Measurements from ENCODE around the gene DNAH3. TPM values are rescaled to one million over a fixed set of nuclear protein-coding genes. Genes with fewer than 3 reads are reported as not detected.

The DNAH3 gene
- total RNA-seq, 6 experiments from 2014 or later: not detected

DNA sequence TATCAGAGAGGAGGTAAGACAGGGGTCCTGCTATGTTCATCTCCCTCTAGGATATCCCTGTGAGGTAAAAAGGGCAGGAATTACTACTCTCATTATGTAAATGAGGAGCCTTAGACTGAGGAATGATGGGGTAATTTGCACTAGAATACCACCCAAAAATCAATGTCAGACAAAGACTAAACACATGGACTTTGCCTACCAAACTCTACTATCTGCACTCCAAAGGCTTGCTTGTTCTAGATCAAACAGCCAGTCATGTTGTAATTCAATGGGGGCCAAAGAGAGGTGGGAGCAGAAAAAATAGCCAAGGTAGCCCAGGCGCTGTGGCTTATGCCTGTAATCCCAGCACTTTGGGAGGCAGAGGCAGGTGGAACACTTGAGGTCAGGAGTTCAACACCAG lies 129.3 kb downstream of the DNAH3 start:
- Histone ChIP-seq H3K4me3 (no peak overlapping the region), H3K9me3 (no peaks in the 10 kb centered on the region), H3K4me1 (no peaks in the 10 kb centered on the region), H3K27me3 (no peaks in the 10 kb centered on the region), H3K27ac (no peak overlapping the region), H3K36me3 (no peaks in the 10 kb centered on the region)
- DNase-seq: no peak
- intact Hi-C loops (cut with DNase I): no loop called here
- ATAC-seq: peak; percentile 63 to 77 (median 68)
- WGBS (ENCODE audit: insufficient coverage, low coverage, low lambda C conversion rate, missing lambda C conversion rate): 50% methylated on average over 1 of the region's 1 CpG
- TF ChIP-seq POLR2A (IDR thresholded peaks at IDR 0.05) (no peak), CTCF (IDR thresholded peaks at IDR 0.05) (no peak)

GRCh38 chr16:21009815-21010214 lies 140.8 kb downstream of the DNAH3 start:
- no peak for TF ChIP-seq CTCF (IDR thresholded peaks at IDR 0.05)
- TF ChIP-seq POLR2A (IDR thresholded peaks at IDR 0.05): no peak
- H3K4me3 ChIP-seq: no peak overlapping the region
- H3K27ac ChIP-seq: no peak overlapping the region
- no peaks in the 10 kb centered on the region for H3K4me1 ChIP-seq
- H3K9me3 ChIP-seq: peaks cover 0 to 4% (median 1%) of the 10 kb centered on the region in 4 donors
- H3K27me3 ChIP-seq: no peaks in the 10 kb centered on the region
- H3K36me3 ChIP-seq: no peaks in the 10 kb centered on the region
- ATAC-seq (no peak), DNase-seq (no peak)
- intact Hi-C loops (cut with DNase I): no loop called here
- WGBS (ENCODE audit: insufficient coverage, low coverage, low lambda C conversion rate, missing lambda C conversion rate): 87% methylated on average over 5 of the region's 5 CpGs

- ATAC-seq (no peak), DNase-seq (no peak)
- intact Hi-C loops (cut with DNase I): no loop called here
- H3K4me1 ChIP-seq: no peaks in the 10 kb centered on the region
- WGBS (ENCODE audit: insufficient coverage, low coverage, low lambda C conversion rate, missing lambda C conversion rate): 45% methylated on average over 1 of the region's 1 CpG
- no peak overlapping the region for H3K27ac ChIP-seq
- peaks cover 0 to 3% (median 0%) of the 10 kb centered on the region in 4 donors for H3K9me3 ChIP-seq
- H3K36me3 ChIP-seq: no peaks in the 10 kb centered on the region
- no peak overlapping the region for H3K4me3 ChIP-seq
- no peaks in the 10 kb centered on the region for H3K27me3 ChIP-seq
- TF ChIP-seq POLR2A (IDR thresholded peaks at IDR 0.05): no peak
- TF ChIP-seq CTCF (IDR thresholded peaks at IDR 0.05): no peak
Observed at GRCh38 chr16:21005008-21005407, 145.6 kb downstream of the DNAH3 start.

GRCh38 chr16:21001262-21001661 lies 149.4 kb downstream of the DNAH3 start:
- no peaks in the 10 kb centered on the region for H3K4me1 ChIP-seq
- TF ChIP-seq POLR2A (IDR thresholded peaks at IDR 0.05): no peak
- TF ChIP-seq CTCF (IDR thresholded peaks at IDR 0.05): peak; percentile 3 to 41 (median 24)
- DNase-seq: no peak
- intact Hi-C loops (cut with DNase I): no loop called here
- no peak overlapping the region for H3K27ac ChIP-seq
- H3K27me3 ChIP-seq: no peaks in the 10 kb centered on the region
- 34% methylated on average over 3 of the region's 3 CpGs for WGBS (ENCODE audit: insufficient coverage, low coverage, low lambda C conversion rate, missing lambda C conversion rate)
- ATAC-seq: peak in 3 of 4 donors; percentile 23 to 45 (median 41)
- no peak overlapping the region for H3K4me3 ChIP-seq
- H3K36me3 ChIP-seq: no peaks in the 10 kb centered on the region
- H3K9me3 ChIP-seq: peaks cover 0 to 3% (median 0%) of the 10 kb centered on the region in 4 donors

- Histone ChIP-seq H3K36me3 (no peaks in the 10 kb centered on the region), H3K9me3 (no peaks in the 10 kb centered on the region), H3K4me3 (no peak overlapping the region), H3K27ac (no peak overlapping the region), H3K4me1 (no peaks in the 10 kb centered on the region), H3K27me3 (no peaks in the 10 kb centered on the region)
- TF ChIP-seq POLR2A (IDR thresholded peaks at IDR 0.05) (no peak), CTCF (IDR thresholded peaks at IDR 0.05) (no peak)
- WGBS (ENCODE audit: insufficient coverage, low coverage, low lambda C conversion rate, missing lambda C conversion rate): 89% methylated on average over 3 of the region's 5 CpGs
- intact Hi-C loops (cut with DNase I): no loop called here
- ATAC-seq (no peak), DNase-seq (no peak)
Observed at GRCh38 chr16:20997147-20997546, 153.5 kb downstream of the DNAH3 start.
